NB4 (cell line): ENCODE data around the gene BCL2L13.

Experiments used
- POLR2A ChIP-seq: IDR thresholded peaks from 2 replicates; pipeline ENCODE4 v1.6.1; 2011; ENCODE audit warnings: mild to moderate bottlenecking; ENCODE audit not compliant: insufficient read length; ENCODE audit errors: extremely low read depth
- TF ChIP-seq, protein P1 (sequence below): IDR thresholded peaks from one replicate; pipeline ENCODE4 v1.5.1; 2012; ENCODE audit warnings: low read depth, low read length

DNA sequence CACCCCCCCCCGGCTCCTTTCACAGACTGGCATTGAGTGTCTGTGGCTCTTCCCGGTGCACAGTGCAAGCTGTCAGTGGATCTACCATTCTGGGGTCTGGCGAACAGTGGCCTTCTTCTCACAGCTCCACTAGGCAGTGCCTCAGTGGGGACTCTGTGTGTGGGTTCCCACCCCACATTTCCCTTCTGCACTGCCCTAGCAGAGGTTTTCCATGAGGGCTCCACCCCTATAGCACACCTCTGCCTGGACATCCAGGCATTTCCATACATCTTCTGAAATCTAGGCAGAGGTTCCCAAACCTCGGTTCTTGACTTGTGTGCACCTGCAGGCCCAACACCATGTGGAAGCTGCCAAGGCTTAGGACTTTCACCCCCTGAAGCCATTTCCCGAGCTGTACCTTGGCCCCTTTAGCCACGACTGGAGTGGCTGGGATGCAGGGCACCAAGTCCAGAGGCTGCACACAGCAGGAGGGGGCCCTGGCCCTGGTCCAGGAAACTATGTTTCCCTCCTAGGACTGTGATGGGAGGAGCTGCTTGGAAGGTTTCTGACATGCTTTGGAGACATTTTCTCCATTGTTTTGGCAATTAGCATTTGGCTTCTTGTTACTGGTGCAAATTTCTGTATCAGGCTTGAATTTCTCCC is 26.0 kb downstream of the BCL2L13 start:
- TF ChIP-seq, protein P1, sequence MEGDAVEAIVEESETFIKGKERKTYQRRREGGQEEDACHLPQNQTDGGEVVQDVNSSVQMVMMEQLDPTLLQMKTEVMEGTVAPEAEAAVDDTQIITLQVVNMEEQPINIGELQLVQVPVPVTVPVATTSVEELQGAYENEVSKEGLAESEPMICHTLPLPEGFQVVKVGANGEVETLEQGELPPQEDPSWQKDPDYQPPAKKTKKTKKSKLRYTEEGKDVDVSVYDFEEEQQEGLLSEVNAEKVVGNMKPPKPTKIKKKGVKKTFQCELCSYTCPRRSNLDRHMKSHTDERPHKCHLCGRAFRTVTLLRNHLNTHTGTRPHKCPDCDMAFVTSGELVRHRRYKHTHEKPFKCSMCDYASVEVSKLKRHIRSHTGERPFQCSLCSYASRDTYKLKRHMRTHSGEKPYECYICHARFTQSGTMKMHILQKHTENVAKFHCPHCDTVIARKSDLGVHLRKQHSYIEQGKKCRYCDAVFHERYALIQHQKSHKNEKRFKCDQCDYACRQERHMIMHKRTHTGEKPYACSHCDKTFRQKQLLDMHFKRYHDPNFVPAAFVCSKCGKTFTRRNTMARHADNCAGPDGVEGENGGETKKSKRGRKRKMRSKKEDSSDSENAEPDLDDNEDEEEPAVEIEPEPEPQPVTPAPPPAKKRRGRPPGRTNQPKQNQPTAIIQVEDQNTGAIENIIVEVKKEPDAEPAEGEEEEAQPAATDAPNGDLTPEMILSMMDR = no peak
- no peak for TF ChIP-seq POLR2A
